H9 (cell line): ENCODE measurements around the gene SEL1L. TPM values are rescaled to one million over a fixed set of nuclear protein-coding genes. Genes with fewer than 3 reads are reported as not detected.

ENCODE experiments used
- DNase-seq: peaks from one replicate; pipeline ENCODE4 v3.0.0-alpha.2; 2017
- H2AFZ ChIP-seq: one replicate; pipeline ENCODE4 v1.6.1; 2013; ENCODE audit warnings: mild to moderate bottlenecking, low read length, control low read depth, moderate library complexity
- H2AK5ac ChIP-seq: 2 replicates; pipeline ENCODE4 v1.6.1; 2013; ENCODE audit warnings: low read length, control low read depth, mixed read lengths; ENCODE audit not compliant: insufficient read length
- H2BK120ac ChIP-seq: one replicate; pipeline ENCODE4 v1.6.1; 2013; ENCODE audit warnings: low read depth, mild to moderate bottlenecking, low read length, control low read depth, inconsistent platforms; ENCODE audit not compliant: poor library complexity, severe bottlenecking
- H2BK12ac ChIP-seq: 2 replicates; pipeline ENCODE4 v1.6.1; 2013; ENCODE audit warnings: low read length, control low read depth, mixed read lengths, low read depth; ENCODE audit not compliant: insufficient read length
- H2BK15ac ChIP-seq: 2 replicates; pipeline ENCODE4 v1.6.1; 2013; ENCODE audit warnings: low read depth, low read length, control low read depth
- H2BK20ac ChIP-seq: one replicate; pipeline ENCODE4 v1.6.1; 2013; ENCODE audit warnings: low read depth, mild to moderate bottlenecking, low read length, control low read depth, inconsistent platforms; ENCODE audit not compliant: poor library complexity, severe bottlenecking
- H2BK5ac ChIP-seq: 2 replicates; pipeline ENCODE4 v1.6.1; 2013; ENCODE audit warnings: low read length, control low read depth, mixed read lengths; ENCODE audit not compliant: insufficient read length
- H3K14ac ChIP-seq: 2 replicates; pipeline ENCODE4 v1.6.1; 2013; ENCODE audit warnings: low read length, control low read depth; ENCODE audit not compliant: insufficient read depth
- H3K18ac ChIP-seq: 2 replicates; pipeline ENCODE4 v1.6.1; 2013; ENCODE audit warnings: low read depth, mild to moderate bottlenecking, mixed read lengths, low read length, control low read depth; ENCODE audit not compliant: insufficient read length
- H3K23ac ChIP-seq: 2 replicates; pipeline ENCODE4 v1.6.1; 2013; ENCODE audit warnings: low read length, control low read depth, mixed read lengths, low read depth; ENCODE audit not compliant: insufficient read length
- H3K23me2 ChIP-seq: 2 replicates; pipeline ENCODE4 v1.6.1; 2013; ENCODE audit warnings: low read depth, mild to moderate bottlenecking, mixed read lengths, low read length, control low read depth; ENCODE audit not compliant: insufficient read length, poor library complexity, severe bottlenecking
- H3K27ac ChIP-seq: 2 replicates; pipeline ENCODE4 v1.5.1; 2013; ENCODE audit warnings: low read length, control low read depth, mixed read lengths, low read depth; ENCODE audit not compliant: insufficient read length
- H3K27me3 ChIP-seq: 2 replicates; pipeline ENCODE4 v1.6.1; 2013; ENCODE audit warnings: low read length, control low read depth, inconsistent platforms; ENCODE audit not compliant: insufficient read depth
- H3K4ac ChIP-seq: 2 replicates; pipeline ENCODE4 v1.6.1; 2013; ENCODE audit warnings: low read depth, mild to moderate bottlenecking, control low read depth, inconsistent platforms, low read length, moderate library complexity
- H3K4me1 ChIP-seq: 2 replicates; pipeline ENCODE4 v1.6.1; 2013; ENCODE audit warnings: low read length, control low read depth, inconsistent platforms; ENCODE audit not compliant: insufficient read depth
- H3K4me2 ChIP-seq: 2 replicates; pipeline ENCODE4 v1.6.1; 2013; ENCODE audit warnings: low read length, control low read depth, mixed read lengths; ENCODE audit not compliant: insufficient read length, insufficient read depth
- H3K56ac ChIP-seq: 2 replicates; pipeline ENCODE4 v1.6.1; 2013; ENCODE audit warnings: low read depth, mild to moderate bottlenecking, mixed read lengths, low read length, control low read depth; ENCODE audit not compliant: insufficient read length
- H3K79me1 ChIP-seq: 2 replicates; pipeline ENCODE4 v1.6.1; 2013; ENCODE audit warnings: low read depth, mild to moderate bottlenecking, moderate library complexity, low read length, control low read depth, inconsistent platforms; ENCODE audit not compliant: insufficient read depth, poor library complexity, severe bottlenecking
- H3K79me2 ChIP-seq: 2 replicates; pipeline ENCODE4 v1.6.1; 2013; ENCODE audit warnings: low read length, control low read depth, inconsistent platforms; ENCODE audit not compliant: insufficient read depth
- H3K9ac ChIP-seq: 2 replicates; pipeline ENCODE4 v1.6.1; 2013; ENCODE audit warnings: low read length, control low read depth, mixed read lengths; ENCODE audit not compliant: insufficient read length; ENCODE audit errors: extremely low read depth
- H3K9me3 ChIP-seq: one replicate; pipeline ENCODE4 v1.6.1; 2013; ENCODE audit warnings: low read depth, low read length, inconsistent platforms; ENCODE audit not compliant: control insufficient read depth
- H3T11ph ChIP-seq: one replicate; pipeline ENCODE4 v1.6.1; 2013; ENCODE audit warnings: mild to moderate bottlenecking, low read length, control low read depth, inconsistent platforms
- H4K20me1 ChIP-seq: one replicate; pipeline ENCODE4 v1.6.1; 2013; ENCODE audit not compliant: control insufficient read depth, insufficient read length, insufficient read depth
- H4K5ac ChIP-seq: 2 replicates; pipeline ENCODE4 v1.6.1; 2013; ENCODE audit warnings: low read depth, mild to moderate bottlenecking, mixed read lengths, low read length, control low read depth; ENCODE audit not compliant: insufficient read length
- H4K8ac ChIP-seq: replicated peaks from 2 replicates; pipeline ENCODE4 v1.6.1; 2013; ENCODE audit warnings: low read length, control low read depth, mixed read lengths, low read depth; ENCODE audit not compliant: insufficient read length
- H4K91ac ChIP-seq: 2 replicates; pipeline ENCODE4 v1.6.1; 2013; ENCODE audit warnings: low read depth, mild to moderate bottlenecking, moderate library complexity, mixed read lengths, low read length, control low read depth; ENCODE audit not compliant: insufficient read length
- H3K27ac Mint-ChIP-seq, 3 experiments: 2 replicates in 2 of 3; 3 replicates in 1 of 3; pipeline ENCODE4 v1.8.0; 2020 to 2021; ENCODE audit warnings: mixed read lengths in 3 of 3, mild to moderate bottlenecking in 1 of 3, moderate library complexity in 1 of 3
- H3K27me3 Mint-ChIP-seq: 2 replicates; pipeline ENCODE4 v1.8.0; 2021; ENCODE audit warnings: low read depth, mild to moderate bottlenecking, moderate library complexity, mixed read lengths
- H3K36me3 Mint-ChIP-seq, 3 experiments: 2 replicates in 2 of 3; 3 replicates in 1 of 3; pipeline ENCODE4 v1.8.0; 2020 to 2021; ENCODE audit warnings: low read depth in 3 of 3, mixed read lengths in 3 of 3; ENCODE audit not compliant: insufficient read depth in 1 of 3
- H3K4me1 Mint-ChIP-seq, 2 experiments: 2 replicates each; pipeline ENCODE4 v1.8.0; 2020; ENCODE audit warnings: mixed read lengths in 2 of 2
- H3K4me3 Mint-ChIP-seq, 2 experiments: 2 replicates in 1 of 2; 3 replicates in 1 of 2; pipeline ENCODE4 v1.8.0; 2020 to 2021; ENCODE audit warnings: mild to moderate bottlenecking in 2 of 2, mixed read lengths in 2 of 2, moderate library complexity in 1 of 2
- H3K9me3 Mint-ChIP-seq, 2 experiments: 2 replicates in 1 of 2; 3 replicates in 1 of 2; pipeline ENCODE4 v1.8.0; 2020; ENCODE audit warnings: mild to moderate bottlenecking in 2 of 2, mixed read lengths in 2 of 2, moderate library complexity in 1 of 2
- WGBS: extraction: QIAGEN DNeasy Blood & Tissue Kit; methylation state at CpG from one replicate; pipeline ENCODE4 v1.1.7; 2013; ENCODE audit warnings: missing lambda C conversion rate, low lambda C conversion rate, mixed read lengths; ENCODE audit not compliant: insufficient read length; ENCODE audit errors: extremely low coverage; 5-methylcytosine and 5-hydroxymethylcytosine counted together
- total RNA-seq: library from RNA; stranded (reverse); gene quantifications from 2 replicates; pipeline ENCODE4 v1.2.1, GENCODE V29; 2021
- TF ChIP-seq, protein P1 (sequence below): fragments of 200-600 bp; sonication (generic); conservative IDR thresholded peaks from 3 replicates; pipeline ENCODE4 v1.8.0; 2021; ENCODE audit warnings: antibody characterized with exemption, mild to moderate bottlenecking

Gene SEL1L
- total RNA-seq, 1 experiment from 2014 or later = 27.5 TPM

- no peak overlapping the region for H2BK120ac ChIP-seq
- H3K56ac ChIP-seq = no peak overlapping the region
- H3K4ac ChIP-seq = no peak overlapping the region
- Mint-ChIP-seq H3K4me3 (no peak overlapping the region), H3K4me1 (no peaks in the 10 kb centered on the region), H3K27ac (no peak overlapping the region), H3K9me3 (no peaks in the 10 kb centered on the region), H3K36me3 (no peaks in the 10 kb centered on the region), H3K27me3 (peaks cover 1% of the 10 kb centered on the region; the same call in 1 of the 2 replicates)
- no peak overlapping the region for H4K91ac ChIP-seq
- WGBS = no CpG with 5 or more reads among the region's 3 CpGs
- no peak overlapping the region for H3K14ac ChIP-seq
- no peaks in the 10 kb centered on the region for H3K9me3 ChIP-seq
- TF ChIP-seq, protein P1, sequence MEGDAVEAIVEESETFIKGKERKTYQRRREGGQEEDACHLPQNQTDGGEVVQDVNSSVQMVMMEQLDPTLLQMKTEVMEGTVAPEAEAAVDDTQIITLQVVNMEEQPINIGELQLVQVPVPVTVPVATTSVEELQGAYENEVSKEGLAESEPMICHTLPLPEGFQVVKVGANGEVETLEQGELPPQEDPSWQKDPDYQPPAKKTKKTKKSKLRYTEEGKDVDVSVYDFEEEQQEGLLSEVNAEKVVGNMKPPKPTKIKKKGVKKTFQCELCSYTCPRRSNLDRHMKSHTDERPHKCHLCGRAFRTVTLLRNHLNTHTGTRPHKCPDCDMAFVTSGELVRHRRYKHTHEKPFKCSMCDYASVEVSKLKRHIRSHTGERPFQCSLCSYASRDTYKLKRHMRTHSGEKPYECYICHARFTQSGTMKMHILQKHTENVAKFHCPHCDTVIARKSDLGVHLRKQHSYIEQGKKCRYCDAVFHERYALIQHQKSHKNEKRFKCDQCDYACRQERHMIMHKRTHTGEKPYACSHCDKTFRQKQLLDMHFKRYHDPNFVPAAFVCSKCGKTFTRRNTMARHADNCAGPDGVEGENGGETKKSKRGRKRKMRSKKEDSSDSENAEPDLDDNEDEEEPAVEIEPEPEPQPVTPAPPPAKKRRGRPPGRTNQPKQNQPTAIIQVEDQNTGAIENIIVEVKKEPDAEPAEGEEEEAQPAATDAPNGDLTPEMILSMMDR = no peak
- no peaks in the 10 kb centered on the region for H3K79me2 ChIP-seq
- no peak overlapping the region for H3K23ac ChIP-seq
- H4K5ac ChIP-seq = no peak overlapping the region
- no peak overlapping the region for H2BK15ac ChIP-seq
- H2BK12ac ChIP-seq = no peak overlapping the region
- H3K4me1 ChIP-seq = no peaks in the 10 kb centered on the region
- no peak overlapping the region for H2BK20ac ChIP-seq
- no peak overlapping the region for H3K18ac ChIP-seq
- no peak for DNase-seq
- no peak overlapping the region for H3K4me2 ChIP-seq
- no peak overlapping the region for H3K27ac ChIP-seq
- H2AK5ac ChIP-seq = no peak overlapping the region
- no peak overlapping the region for H2BK5ac ChIP-seq
- H4K8ac ChIP-seq = no peak overlapping the region
- H3T11ph ChIP-seq = no peak overlapping the region
- H3K79me1 ChIP-seq = no peaks in the 10 kb centered on the region
- H3K27me3 ChIP-seq = no peaks in the 10 kb centered on the region
- no peak overlapping the region for H2AFZ ChIP-seq
- H3K23me2 ChIP-seq = no peaks in the 10 kb centered on the region
- H3K9ac ChIP-seq = no peak overlapping the region
- no peaks in the 10 kb centered on the region for H4K20me1 ChIP-seq
These were observed 17.8 kb upstream of the SEL1L start for GRCh38 chr14:81551471-81551870.
